OCI-LY1 (cell line): ENCODE results near the gene ZNF19.

Experiments
- H2AFZ ChIP-seq: fragments of 200-600 bp; sonication (generic), shearing (Covaris generic); 2 replicates; pipeline ENCODE4 v1.6.0; 2014; ENCODE audit warnings: antibody characterized with exemption, mild to moderate bottlenecking, low read length
- H3F3A ChIP-seq: fragments of 200-600 bp; sonication (generic), shearing (Covaris generic); 2 replicates; pipeline ENCODE4 v1.6.0; 2014; ENCODE audit warnings: mild to moderate bottlenecking, antibody characterized with exemption, low read length, moderate library complexity; ENCODE audit not compliant: insufficient read depth
- H3K27ac ChIP-seq: fragments of 200-600 bp; sonication (generic); 2 replicates; pipeline ENCODE4 v1.5.1; 2014; ENCODE audit warnings: low read length, mixed run types, mild to moderate bottlenecking, low read depth; ENCODE audit not compliant: poor library complexity, severe bottlenecking
- H3K27me3 ChIP-seq: fragments of 200-600 bp; sonication (generic); 2 replicates; pipeline ENCODE4 v1.6.0; 2014; ENCODE audit warnings: antibody characterized with exemption, mild to moderate bottlenecking, low read length, moderate library complexity; ENCODE audit not compliant: insufficient read depth
- H3K36me3 ChIP-seq: fragments of 200-600 bp; sonication (generic); 2 replicates; pipeline ENCODE4 v1.6.1; 2014; ENCODE audit warnings: mild to moderate bottlenecking, antibody characterized with exemption, low read length, moderate library complexity, mixed read lengths; ENCODE audit not compliant: insufficient read depth
- H3K4me1 ChIP-seq: fragments of 200-600 bp; sonication (generic); 2 replicates; pipeline ENCODE4 v1.5.1; 2014; ENCODE audit warnings: mild to moderate bottlenecking, low read length, moderate library complexity; ENCODE audit not compliant: insufficient read depth, severe bottlenecking
- H3K4me2 ChIP-seq: fragments of 200-600 bp; sonication (generic), shearing (Covaris generic); 2 replicates; pipeline ENCODE4 v1.6.1; 2014; ENCODE audit warnings: low read length
- H3K4me3 ChIP-seq: fragments of 200-600 bp; sonication (generic); 2 replicates; pipeline ENCODE4 v1.5.1; 2014; ENCODE audit warnings: low read length, low read depth, mild to moderate bottlenecking, mixed read lengths; ENCODE audit not compliant: poor library complexity, severe bottlenecking
- H3K79me2 ChIP-seq: fragments of 200-600 bp; shearing (Covaris generic); 2 replicates; pipeline ENCODE4 v1.6.1; 2016; ENCODE audit warnings: mixed run types, low read length, mixed read lengths; ENCODE audit not compliant: insufficient read depth
- H3K9ac ChIP-seq: fragments of 200-600 bp; sonication (generic), shearing (Covaris generic); 2 replicates; pipeline ENCODE4 v1.6.1; 2014; ENCODE audit warnings: mild to moderate bottlenecking, low read length, mixed read lengths
- H3K9me2 ChIP-seq: fragments of 200-600 bp; sonication (generic), shearing (Covaris generic); 2 replicates; pipeline ENCODE4 v1.6.1; 2014; ENCODE audit warnings: low read depth, mild to moderate bottlenecking, low read length, mixed read lengths
- H3K9me3 ChIP-seq: fragments of 200-600 bp; shearing (Covaris generic); 2 replicates; pipeline ENCODE4 v1.6.1; 2014; ENCODE audit warnings: low read length, mixed read lengths
- H4K20me1 ChIP-seq: fragments of 200-600 bp; sonication (generic), shearing (Covaris generic); 2 replicates; pipeline ENCODE4 v1.6.0; 2016; ENCODE audit warnings: mild to moderate bottlenecking, low read length; ENCODE audit not compliant: insufficient read depth
- EZH2 ChIP-seq: fragments of 200-600 bp; sonication (generic), shearing (Covaris generic); IDR thresholded peaks from 2 replicates; pipeline ENCODE4 v1.8.0; 2017; ENCODE audit warnings: borderline replicate concordance, mixed run types, mild to moderate bottlenecking, antibody characterized with exemption, low read length, moderate library complexity, mixed read lengths
- TF ChIP-seq, protein P1 (sequence below): fragments of 200-600 bp; sonication (generic), shearing (Covaris generic); IDR thresholded peaks from 2 replicates; pipeline ENCODE4 v1.5.1; 2017; ENCODE audit warnings: mild to moderate bottlenecking, antibody characterized with exemption, low read length, moderate library complexity, mixed read lengths

Gene ZNF19

DNA sequence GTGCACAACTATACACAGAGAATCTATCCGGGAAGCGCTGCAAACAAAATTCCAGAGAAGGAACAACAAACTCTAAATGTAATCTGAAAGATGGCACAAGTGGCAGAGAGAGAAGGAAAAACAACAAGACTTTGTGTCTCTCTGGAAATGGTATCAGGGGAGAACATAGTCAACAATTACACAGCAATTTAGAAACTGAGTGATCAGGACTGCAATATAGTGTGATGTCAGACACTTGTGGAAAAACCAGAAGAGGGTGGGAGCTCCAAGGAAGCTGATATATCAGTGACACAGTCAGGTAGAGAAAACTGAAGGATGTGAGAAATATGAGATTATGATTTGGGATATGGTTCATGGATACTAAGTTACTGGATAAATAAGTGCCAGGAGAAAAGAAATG is 8.2 kb downstream of the ZNF19 start:
- Histone ChIP-seq H3K9me3 (no peaks in the 10 kb centered on the region), H3K9ac (no peak overlapping the region), H3K4me1 (peaks cover 9% of the 10 kb centered on the region), H3F3A (no peaks in the 10 kb centered on the region), H3K9me2 (no peaks in the 10 kb centered on the region), H3K36me3 (peaks cover 13% of the 10 kb centered on the region; the same call in 1 of the 2 replicates), H4K20me1 (no peaks in the 10 kb centered on the region), H3K27me3 (no peaks in the 10 kb centered on the region), H3K4me3 (no peak overlapping the region), H3K4me2 (no peak overlapping the region), H2AFZ (no peak overlapping the region), H3K27ac (no peak overlapping the region), H3K79me2 (no peaks in the 10 kb centered on the region)
- TF ChIP-seq, protein P1, sequence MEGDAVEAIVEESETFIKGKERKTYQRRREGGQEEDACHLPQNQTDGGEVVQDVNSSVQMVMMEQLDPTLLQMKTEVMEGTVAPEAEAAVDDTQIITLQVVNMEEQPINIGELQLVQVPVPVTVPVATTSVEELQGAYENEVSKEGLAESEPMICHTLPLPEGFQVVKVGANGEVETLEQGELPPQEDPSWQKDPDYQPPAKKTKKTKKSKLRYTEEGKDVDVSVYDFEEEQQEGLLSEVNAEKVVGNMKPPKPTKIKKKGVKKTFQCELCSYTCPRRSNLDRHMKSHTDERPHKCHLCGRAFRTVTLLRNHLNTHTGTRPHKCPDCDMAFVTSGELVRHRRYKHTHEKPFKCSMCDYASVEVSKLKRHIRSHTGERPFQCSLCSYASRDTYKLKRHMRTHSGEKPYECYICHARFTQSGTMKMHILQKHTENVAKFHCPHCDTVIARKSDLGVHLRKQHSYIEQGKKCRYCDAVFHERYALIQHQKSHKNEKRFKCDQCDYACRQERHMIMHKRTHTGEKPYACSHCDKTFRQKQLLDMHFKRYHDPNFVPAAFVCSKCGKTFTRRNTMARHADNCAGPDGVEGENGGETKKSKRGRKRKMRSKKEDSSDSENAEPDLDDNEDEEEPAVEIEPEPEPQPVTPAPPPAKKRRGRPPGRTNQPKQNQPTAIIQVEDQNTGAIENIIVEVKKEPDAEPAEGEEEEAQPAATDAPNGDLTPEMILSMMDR = no peak
- TF ChIP-seq EZH2 = no peak

DNA sequence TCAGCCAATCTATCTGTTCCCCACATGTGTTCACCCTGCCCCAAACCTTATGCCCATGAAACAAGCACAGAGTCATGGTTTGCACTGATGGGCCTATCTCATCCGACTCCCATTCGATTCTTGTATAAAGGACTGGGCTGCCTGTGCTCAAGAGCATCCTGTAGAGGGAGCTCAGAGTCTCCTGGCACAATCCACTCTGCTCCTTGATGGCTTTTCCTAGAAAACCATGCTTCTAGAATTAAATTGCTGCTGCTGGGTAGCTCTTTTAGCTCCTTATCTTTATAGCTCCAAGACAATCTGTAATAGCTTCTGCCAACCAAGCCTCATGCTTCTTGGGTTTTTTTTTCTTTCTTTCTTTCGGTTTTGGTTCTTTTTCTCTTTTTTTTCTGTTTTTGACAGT is 9.7 kb downstream of the ZNF19 start:
- H3K4me1 ChIP-seq = peaks cover 6% of the 10 kb centered on the region

DNA sequence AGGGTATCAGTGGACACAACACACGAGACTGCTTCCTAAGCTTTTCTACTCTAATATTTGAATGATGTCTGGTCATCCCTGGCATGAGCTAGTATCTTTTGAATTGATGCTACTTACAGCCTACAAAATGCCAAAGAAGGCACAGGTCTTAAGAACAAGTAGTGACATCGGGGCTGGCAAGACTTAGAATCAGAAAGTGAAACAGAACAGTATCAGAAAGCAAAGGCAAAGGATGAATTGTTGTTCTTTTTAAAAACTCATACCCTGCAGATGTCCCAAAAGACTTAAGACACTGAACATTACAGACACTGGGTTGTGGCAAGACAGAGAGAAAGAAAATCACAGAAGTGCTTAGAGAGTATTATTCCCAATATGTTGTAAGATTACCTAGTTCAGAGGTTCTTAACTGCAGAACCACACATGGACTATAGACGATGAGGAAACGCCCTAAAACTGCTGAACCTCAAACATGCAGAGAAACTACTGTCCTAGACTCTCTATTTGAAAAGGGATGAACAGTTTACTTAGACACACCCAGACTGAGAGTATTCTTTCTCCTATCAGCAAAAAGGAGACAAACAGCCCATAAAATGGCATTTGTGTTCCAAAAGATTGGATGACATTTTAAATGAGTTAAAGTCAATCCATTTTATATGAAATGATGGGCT is 12.5 kb downstream of the ZNF19 start:
- Histone ChIP-seq H3K9me2 (no peaks in the 10 kb centered on the region), H3K27ac (no peak overlapping the region), H4K20me1 (no peaks in the 10 kb centered on the region), H3K9me3 (no peaks in the 10 kb centered on the region), H3K36me3 (peaks cover 16% of the 10 kb centered on the region; the same call in 1 of the 2 replicates), H3F3A (no peaks in the 10 kb centered on the region), H3K4me3 (no peak overlapping the region), H2AFZ (no peak overlapping the region), H3K4me1 (no peaks in the 10 kb centered on the region), H3K79me2 (no peaks in the 10 kb centered on the region), H3K9ac (no peak overlapping the region), H3K27me3 (no peaks in the 10 kb centered on the region), H3K4me2 (no peak overlapping the region)
- TF ChIP-seq, protein P1 = no peak
- no peak for TF ChIP-seq EZH2

More for the DNA sequence above, 9.7 kb downstream of the ZNF19 start:
- Histone ChIP-seq H3F3A (no peaks in the 10 kb centered on the region), H3K4me3 (no peak overlapping the region), H3K9ac (no peak overlapping the region), H3K9me2 (no peaks in the 10 kb centered on the region), H4K20me1 (no peaks in the 10 kb centered on the region), H3K36me3 (peaks cover 16% of the 10 kb centered on the region; the same call in 1 of the 2 replicates), H3K27me3 (no peaks in the 10 kb centered on the region), H3K79me2 (no peaks in the 10 kb centered on the region), H3K4me2 (no peak overlapping the region), H3K27ac (no peak overlapping the region), H3K9me3 (no peaks in the 10 kb centered on the region), H2AFZ (no peak overlapping the region)
- TF ChIP-seq, protein P1 = peak; percentile 51
- no peak for TF ChIP-seq EZH2
